NCI-H524 treated with DMSO at 0.1 percent for 48 hours (cell line): ENCODE data around the gene RHOBTB3.

Source experiments
- DNase-seq: peaks from one replicate; lab custom pipeline; 2025; lab: John Stamatoyannopoulos, UW

Gene RHOBTB3

DNA sequence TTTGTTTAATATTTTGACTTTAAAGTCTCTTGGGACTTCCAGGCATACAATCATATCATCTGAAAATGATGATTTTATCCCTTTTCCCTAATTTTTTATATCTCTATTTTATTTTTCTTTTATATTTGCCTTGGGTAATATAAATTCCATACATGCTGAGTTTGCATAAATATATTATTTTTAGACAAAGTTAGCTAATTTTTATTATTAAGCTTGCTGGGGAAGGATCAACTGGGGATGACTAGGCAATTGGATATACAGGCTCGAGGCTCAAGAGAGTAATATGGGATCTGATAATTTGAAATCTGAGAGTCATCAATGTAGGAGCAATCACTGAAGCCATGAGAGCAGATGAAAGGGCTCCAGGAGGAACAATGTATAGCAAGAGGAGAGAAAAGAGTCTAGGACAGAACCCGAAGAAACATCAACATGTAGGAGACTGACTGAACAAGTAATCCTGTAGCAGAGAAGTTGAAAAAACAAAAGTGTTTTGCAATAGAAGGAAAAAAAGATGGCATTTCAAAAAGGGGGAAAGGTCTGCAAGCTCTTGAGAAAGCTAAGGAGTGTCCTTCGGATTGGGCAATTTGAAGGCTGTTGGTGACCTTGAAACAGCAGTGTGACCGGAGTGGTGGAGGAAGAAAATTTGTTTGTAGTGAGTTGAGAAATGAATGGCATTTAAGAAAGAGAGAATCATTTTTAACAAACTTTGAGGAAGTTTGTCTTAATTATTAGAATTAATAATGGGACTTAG, 17.0 kb upstream of the RHOBTB3 start:
- no peak for DNase-seq

DNA sequence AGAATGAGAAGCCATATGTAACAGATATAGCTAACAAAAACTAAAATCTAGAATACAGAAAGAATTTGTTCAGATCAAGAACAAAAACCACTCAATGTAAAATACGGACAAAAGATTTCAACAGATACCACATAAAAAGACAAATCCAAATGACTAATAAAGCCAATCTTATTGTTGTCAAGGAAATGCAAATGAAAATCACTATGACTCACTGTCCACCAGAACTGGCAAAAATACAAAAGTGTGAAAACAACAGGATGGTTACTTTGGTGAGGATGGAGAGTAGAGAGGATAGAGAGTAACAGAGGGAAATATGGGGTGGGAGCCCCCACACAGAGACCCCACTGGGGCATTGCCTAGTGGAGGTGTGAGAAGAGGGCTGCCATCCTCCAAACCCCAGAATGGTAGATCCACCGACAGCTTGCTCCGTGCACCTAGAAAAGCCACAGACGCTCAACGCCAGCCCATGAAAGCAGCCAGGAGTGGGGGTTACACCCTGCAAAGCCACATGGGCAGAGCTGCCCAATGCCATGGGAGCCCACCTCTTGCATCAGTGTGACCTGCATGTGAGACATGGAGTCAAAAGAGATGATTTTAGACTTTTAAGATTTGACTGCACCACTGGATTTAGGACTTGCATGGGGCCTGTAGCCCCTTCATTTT, 15.2 kb upstream of the RHOBTB3 start:
- no peak for DNase-seq

DNA sequence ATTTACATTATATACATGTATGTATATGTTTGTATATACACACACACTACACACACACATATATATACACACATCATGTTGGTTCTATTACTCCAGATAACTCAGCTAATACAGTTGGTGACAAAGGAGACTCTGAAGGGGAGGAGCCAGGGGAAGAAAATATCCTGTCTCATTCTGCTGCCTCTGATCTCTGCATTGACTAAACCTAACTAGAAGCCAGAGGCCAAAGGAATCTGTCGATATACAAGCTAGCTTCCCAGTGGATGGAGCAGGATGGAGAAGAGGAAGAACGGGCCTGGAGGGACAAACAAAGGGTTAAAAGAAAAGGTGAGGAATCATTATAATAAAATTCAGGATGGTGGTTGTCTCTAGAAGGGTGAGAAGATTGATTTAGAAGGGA, 13.7 kb upstream of the RHOBTB3 start:
- DNase-seq = no peak

DNA sequence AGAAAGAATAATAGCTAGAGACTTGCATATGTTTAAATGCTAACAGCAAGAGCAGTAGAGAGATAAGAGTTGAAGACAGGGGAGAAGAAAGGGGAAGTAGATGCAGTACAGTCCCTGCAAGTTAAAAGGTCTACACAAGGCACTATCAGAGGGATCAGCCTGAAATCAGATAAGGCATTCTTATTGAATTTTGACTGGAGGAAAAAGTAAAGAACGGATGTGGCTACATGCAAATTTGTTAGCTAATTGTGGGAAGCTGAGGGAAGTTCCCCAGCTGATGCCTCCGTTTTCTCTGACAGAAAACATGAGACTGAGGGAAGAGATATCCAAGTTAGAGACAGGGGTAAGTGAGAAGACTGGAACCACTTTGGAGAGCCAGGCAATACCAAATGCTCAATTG, 12.9 kb upstream of the RHOBTB3 start:
- DNase-seq = no peak

DNA sequence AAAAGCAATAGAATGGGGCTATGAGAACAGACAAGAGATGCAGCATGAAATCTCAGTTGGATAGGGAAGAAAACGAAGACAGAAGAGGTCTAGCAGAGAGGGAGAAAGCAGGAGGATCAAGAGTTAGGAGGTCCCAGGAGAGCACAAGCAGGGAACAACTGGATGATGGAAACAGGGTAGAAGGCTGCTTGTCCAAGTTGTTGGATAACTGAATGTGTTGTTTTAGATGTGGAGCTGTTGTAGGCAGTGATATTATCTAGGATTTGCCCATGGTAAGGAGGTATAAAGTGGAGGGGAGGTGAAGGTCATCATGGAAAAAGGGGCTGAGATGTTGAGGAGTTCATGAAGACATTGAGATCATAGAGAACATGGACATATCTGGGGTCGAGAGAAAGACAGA, 12.4 kb upstream of the RHOBTB3 start:
- no peak for DNase-seq

DNA sequence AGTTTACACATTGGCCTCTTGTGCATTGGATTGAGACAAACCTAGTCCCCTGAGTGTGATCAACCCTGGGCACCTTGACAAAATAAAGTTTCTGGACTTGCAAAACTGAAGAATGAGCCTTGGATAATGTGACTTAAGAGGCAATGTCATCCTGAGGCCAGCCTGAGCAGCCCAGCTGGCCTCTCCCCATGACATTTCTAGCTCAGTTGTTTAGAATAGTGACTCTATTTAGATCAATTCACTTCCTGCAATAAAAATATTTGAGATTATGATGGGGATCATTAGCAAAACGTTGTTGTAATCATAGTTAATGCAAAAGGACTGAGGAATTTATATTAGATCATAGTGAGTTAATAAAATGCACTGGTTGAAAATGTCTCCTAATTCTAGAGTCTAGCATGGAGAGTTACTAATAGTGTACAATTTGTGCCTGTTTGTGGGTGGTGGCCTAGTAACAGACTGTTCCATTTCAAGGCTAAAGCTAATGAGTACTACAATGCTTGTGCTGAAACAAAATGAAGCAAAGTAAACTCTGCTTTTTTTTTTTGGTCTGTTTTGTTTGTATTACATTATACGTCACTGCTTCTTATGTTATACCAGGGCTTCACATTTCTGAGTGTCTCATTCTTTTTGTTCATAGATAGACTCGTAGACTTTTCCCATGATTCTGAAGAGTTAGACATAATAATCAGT, 10.9 kb upstream of the RHOBTB3 start:
- no peak for DNase-seq

DNA sequence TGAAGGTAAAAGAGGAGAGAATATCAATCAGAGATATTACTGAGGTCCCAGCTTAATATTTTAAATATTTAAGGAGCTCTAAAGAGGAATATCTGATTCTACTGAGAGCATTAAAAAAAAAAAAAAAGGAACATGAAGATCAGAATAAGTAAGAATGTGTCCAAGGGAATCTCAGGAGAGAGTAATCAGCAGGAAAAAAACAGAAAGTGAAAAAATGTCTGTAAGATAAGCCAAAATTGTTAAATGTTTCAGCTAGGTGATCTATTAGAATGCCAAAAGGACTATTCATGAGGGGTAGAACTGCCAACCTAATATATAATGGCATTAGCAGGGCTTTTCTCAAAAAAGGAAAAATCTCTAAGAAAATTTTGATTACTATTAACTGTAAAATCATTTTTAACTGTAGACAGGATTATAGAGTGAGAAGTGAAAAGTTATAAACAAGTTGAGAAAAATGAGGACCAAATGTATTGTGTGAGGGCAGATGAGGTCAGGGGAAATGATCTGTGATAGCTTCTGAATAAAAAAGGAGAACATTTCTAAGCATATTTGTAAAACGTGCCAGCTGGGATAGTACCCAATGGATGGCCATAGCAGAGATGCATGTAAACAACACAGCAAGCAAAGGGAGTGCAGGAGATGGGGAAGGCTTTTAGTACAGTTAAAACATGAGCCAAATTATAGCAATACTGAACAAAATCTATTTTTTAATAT, 9.4 kb upstream of the RHOBTB3 start:
- DNase-seq = no peak

DNA sequence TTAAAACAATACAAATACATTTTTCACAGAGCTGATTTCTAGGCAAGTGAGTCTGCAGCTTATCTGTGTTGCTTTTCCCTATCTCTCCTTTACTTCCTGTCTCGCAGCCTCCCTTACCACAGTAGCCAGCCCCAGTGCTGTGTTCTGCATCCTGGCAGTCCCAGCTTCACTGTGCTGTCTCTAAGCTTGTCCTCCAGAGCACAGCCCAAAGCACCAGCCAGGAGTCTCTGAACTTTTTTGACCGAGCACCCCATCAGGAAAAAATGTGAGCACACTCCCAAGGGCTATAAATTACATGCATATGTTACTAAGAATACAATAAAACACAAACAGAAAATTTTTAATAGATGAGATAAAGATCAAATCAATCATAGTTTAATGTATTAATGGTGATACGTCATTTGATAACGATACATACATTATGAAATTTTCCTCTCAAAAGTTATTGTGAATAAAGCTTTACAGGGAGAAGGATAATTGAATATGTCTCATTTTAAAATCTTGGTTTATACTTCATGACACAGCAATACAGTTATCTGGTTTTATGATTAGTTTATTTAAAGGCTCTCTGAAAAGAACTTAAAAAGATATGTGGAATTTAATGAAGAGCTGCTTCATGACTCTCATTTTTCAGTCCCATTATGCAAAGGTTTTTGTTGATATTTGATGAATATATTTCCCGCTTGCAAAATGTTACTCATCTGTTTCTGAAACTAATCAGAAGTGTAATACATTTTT, 7.3 kb upstream of the RHOBTB3 start:
- no peak for DNase-seq

DNA sequence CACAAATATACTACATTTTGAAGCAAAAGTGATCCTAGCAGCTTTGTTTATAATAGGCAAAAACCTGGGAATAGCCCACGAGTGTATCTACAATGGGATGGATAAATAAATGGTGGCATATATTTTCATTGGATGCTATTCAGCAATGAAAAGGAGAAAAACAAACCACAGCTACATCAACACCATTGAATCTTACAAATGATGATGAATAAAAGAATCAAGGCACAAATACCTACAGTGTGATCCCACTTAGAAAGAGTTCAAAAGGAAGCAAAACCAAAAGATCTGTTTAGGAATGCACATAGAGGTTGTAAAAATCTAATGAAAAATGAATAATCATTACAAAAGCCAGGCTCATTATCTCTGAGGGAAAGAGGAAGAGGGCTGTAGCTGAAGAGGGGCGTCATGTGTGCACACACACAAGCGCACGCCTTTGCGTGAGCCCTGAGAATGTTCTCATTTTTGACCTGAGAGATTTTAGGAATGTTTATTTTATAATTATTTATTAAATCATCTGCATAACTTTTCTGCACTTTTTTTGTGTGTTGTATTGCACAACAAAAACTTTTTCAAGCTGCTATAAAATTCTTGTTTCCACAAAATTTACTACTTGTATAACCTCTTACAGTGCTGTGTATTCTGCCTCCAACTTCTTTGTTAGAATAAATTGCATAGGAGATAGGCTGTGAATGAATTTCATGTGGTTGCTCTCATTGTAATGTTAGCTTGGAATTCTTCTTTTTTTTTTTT, 5.9 kb upstream of the RHOBTB3 start:
- DNase-seq = no peak

DNA sequence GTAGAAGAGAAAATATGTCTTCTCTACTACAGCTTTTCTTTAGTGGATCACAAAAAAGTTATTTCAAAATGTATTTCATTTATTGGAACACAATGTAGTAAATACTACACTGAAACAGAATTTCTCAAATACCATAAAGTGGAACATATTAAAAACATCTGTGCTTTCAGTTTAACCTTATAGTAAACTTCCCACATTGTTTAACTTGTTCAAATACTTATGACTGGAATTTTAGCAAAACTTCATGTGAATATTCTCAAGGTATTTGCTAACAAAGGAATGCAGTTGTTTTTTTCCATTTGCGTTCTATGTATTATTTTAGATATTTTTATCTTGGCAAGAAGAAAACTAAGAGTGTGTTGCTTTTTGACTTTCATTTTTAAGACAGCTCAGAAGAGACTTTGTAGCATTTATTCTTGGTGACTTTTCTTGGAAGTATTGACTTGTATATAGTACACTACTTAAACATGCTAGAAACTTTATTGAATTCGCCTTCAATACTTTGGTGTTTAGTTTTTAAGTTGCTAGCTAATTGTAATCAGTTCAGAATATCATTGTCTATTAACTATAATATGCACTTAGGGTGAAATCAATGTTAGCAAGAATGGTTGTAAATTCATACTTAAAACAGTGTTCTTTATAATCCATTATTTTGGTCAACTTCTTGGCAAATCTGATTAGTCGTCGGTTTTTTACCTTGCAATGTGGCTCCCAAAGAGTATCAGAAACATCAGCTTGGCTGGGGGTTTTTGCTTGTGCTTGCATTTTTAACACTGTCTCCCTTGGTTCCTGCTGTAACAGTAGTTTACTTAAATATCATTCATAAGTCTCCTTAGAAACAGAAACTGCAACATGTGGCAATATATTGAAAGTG, 5.0 kb upstream of the RHOBTB3 start:
- no peak for DNase-seq

DNA sequence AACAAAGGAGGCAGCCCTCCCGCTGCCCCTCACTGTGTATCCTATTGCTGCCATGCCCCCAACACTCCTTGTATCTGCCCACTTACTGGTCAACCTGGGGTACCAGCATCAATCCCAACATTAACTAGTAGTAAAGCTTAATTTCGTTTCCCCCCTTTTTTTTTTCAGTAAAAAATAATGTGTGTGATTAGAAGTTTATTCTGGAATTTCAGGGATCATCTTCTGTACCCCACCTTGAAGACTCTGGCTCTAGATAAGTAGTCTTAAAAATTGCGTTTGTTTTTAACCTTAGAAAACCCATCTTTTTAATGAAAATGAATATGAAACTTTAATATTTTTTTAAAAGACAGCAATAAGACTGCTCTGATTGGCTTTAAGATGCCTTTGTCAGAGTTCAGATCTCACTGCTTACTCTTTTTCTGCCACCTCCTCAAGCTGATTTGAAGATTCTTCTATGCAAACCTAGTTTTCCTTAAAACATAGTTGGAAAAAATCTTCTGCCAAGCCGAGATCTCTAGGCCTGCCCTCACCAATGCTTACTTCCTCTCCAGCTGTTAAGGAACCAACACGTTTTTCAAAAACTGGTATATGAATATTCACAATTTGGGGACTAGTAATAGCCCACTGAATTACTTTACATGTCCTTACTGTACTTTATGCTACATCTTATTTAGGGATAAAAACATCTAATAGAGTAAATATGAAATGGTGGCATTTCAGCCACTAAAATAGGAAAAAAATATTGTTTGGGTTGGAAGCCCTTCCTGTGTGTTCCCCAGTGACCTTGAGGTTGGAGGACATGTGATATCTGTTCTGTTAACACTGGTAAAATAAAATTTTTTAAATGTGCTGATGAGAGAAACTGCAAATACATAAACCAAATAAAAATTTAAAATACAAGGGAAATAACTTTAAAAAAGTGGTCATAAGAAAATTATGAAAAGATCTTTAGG, 4.0 kb upstream of the RHOBTB3 start:
- DNase-seq = no peak

DNA sequence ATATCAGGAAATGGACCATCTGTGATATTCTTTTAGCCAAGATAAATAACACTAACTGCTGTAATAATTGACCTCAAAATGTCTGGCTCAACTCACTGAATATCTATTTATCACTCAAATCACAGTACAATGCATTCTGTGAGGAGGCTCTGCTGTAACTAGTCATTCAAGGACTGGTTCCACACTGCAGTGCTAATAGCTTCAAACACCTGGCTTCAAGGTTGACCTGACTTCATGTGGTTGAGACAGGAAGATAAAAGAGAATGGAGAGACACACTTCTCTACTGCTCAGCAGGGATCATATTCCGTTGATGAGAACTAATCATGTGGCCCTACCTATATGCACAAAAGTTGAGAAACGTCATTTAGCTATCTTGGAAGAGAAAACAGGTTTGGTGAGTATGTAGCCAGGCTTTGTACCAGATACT, 3.4 kb upstream of the RHOBTB3 start:
- DNase-seq = no peak

DNA sequence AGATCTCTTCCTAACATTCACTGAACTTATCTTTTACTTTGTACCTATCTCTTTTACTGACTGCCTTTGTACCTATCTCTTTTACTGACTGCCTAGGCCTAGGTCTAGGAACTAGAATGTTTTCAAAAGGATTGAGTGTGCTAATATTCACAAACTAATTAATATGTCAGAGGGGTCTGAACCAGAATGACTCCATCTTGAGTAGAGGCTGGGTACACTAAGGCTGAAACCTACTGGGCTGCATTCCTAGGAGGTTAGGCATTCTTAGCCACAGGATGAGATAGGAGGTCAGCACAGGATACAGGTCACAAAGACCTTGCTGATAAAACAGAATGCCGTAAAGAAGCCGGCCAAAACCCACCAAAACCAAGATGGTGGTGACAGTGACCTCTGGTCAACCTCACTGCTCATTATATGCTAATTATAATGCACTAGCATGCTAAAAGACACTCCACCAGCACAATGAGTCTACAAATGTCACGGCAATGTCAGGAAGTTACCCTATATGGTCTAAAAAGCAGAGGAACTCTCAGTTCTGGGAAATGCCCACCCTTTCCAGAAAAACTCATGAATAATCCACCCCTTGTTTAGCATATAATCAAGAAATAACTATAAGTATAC, 2.5 kb upstream of the RHOBTB3 start:
- DNase-seq = no peak

DNA sequence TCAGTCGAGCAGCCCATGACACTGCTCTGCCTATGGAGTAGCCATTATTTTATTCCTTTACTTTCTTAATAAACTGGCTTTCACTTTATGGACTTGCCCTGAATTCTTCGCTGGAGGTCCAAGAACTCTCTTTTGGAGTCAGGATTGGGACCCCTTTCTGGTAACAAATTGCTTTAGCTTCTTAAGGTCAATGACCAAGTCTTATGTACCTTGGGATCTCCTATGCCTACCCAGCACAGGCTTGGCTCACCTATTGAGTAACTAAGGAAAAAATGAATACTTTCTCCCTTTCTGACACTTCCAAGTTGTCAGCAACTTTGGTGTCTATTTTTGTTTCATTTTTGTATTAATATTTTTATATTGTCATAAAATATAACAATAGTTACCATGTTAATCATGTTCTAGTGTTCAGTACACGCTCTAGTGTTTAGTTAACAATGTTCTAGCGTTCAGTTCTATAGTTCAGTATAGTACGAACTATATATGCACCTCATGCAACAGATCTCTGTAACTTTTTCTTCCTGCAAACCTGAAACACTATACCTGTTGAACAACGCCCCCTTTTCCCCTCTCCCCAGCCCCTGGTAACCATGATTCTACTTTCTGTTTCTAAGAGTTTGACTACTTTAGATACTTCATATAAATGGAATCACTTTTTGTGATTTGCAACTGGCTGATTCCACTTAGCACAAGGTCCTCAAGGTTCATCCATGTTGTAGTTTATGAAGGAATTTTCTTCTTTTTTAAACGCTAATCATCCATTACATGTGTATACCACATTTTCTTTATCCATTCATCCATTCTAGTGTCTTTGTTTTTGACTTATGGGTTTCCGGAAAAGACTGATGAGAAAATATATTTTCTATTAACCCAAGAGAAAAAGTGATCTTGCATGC, 1.8 kb upstream of the RHOBTB3 start:
- no peak for DNase-seq

DNA sequence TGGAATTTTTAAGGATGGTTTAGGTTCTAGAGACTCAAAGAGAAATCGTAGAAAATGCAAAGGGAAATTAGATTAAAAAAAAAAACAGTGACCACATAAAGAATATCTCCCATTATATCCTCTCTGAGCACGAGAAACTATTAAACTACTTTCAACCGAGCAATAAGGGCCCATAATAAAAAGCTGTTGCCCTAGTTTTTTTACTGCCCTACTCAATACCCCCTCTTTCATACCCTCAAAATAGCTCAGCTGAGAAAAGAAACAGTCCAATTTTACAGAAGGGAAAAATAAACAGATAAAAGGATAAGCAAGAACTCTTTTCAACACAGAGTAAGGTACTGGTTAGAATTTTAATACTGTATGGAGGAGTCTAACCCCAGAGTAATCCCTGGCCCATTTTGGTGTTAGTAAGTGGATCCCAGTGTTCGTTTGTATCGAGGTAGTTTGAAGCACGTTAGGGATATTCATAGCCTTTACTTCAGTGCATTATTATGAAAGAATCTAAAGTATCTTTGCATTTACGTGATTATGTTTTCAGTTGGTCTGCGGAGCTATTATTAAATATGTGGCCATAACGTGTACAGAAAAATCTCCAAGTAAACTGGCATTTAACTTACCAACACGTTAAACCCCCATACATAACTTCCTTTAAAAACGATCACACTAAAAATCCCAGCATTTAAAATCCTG, 980 bp upstream of the RHOBTB3 start:
- no peak for DNase-seq

DNA sequence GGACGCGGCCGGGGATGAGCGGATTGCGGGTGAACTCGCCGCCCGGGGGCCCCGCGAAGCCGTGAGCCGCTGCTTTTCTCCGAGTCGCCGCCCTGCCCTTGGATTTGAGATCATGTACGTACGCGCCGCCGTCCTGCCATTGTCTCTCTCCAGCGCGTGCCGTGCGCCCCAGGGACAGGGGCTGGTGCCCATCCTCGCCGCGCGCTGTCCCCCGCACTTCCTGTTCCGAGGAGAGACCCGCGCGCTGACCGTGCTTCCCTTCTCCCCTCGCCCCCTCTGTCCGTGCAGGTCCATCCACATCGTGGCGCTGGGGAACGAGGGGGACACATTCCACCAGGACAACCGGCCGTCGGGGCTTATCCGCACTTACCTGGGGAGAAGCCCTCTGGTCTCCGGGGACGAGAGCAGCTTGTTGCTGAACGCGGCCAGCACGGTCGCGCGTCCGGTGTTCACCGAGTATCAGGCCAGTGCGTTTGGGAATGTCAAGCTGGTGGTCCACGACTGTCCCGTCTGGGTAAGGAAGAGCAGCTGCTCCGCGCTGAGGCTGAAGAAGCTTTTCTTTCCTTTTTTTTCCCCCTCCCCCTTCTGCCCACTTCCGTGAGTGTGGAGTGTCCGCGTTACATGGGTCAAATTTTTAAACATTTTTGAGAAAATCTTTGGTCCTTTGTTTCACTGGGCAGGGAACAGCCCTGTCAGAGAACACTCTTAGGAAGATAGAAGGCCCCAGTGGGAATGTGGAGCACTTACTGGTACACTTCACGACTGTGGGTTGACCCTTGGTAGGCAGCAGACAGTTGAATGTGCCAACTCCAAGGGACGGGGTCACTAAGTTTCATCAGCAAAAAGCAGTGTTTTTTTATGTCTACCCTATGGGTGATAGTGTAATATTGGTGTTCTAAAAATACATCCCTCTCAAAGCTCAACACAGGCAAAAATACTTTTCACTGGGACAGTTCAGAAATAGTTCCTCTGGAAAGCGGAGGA, 727 bp downstream of the RHOBTB3 start:
- no peak for DNase-seq
